ENCODE measurements around the gene ERICH3. TPM values are rescaled to one million over a fixed set of nuclear protein-coding genes. Genes with fewer than 3 reads are reported as not detected.
A peak's percentile ranks its signal among the peaks of the same experiment; 100 is the strongest.

Gene ERICH3
- polyA plus RNA-seq, 1 experiment = not detected

- no peaks in the 10 kb centered on the region for H3K27me3 ChIP-seq (ENCODE audit: control insufficient read depth, insufficient read depth, low read length)
- peak overlapping the region; percentile 43 for H3K27ac ChIP-seq (ENCODE audit: low read depth, low read length)
- H3K9me3 ChIP-seq (ENCODE audit: control insufficient read depth, insufficient read depth, low read length) = no peaks in the 10 kb centered on the region
- no peak overlapping the region for H3K4me3 ChIP-seq (ENCODE audit: low read depth, low read length)
- CTCF ChIA-PET = interaction anchor here (1.3 to 5.8 kb wide), 4 partner anchors 9 to 24 kb away, joined by 3 to 45 read pairs (median 20); partner anchors contain the start of genes CRYZ and TYW3
- no peak for TF ChIP-seq CTCF (IDR thresholded peaks at IDR 0.05; ENCODE audit: low read depth, low read length)
- no peak for DNase-seq (ENCODE audit: low read depth, low spot score)
- POLR2A ChIA-PET = no interaction called here
These were observed 41.6 kb upstream of the ERICH3 start for GRCh38 chr1:74715236-74715502.

GRCh38 chr1:74714429-74715235, 41.0 kb upstream of the ERICH3 start:
- no peak for TF ChIP-seq CTCF (IDR thresholded peaks at IDR 0.05; ENCODE audit: low read depth, low read length)
- DNase-seq (ENCODE audit: low read depth, low spot score) = peak; percentile 8
- Histone ChIP-seq H3K9me3 (ENCODE audit: control insufficient read depth, insufficient read depth, low read length) (no peaks in the 10 kb centered on the region), H3K4me3 (ENCODE audit: low read depth, low read length) (no peak overlapping the region), H3K27ac (ENCODE audit: low read depth, low read length) (peak overlapping the region; percentile 43), H3K27me3 (ENCODE audit: control insufficient read depth, insufficient read depth, low read length) (no peaks in the 10 kb centered on the region)
- POLR2A ChIA-PET = interaction anchor here (0.8 kb wide), 1 partner anchor 19 kb away, joined by 3 read pairs; the partner anchor contains the start of gene TYW3
- CTCF ChIA-PET = interaction anchor here (0.6 to 5.8 kb wide), 7 partner anchors 9 to 1026 kb away, joined by 3 to 45 read pairs (median 4); partner anchors contain the start of genes CRYZ and TYW3

GRCh38 chr1:74713849-74714248, 40.3 kb upstream of the ERICH3 start:
- H3K27ac ChIP-seq (ENCODE audit: low read depth, low read length) = no peak overlapping the region
- no peak for TF ChIP-seq CTCF (IDR thresholded peaks at IDR 0.05; ENCODE audit: low read depth, low read length)
- H3K4me3 ChIP-seq (ENCODE audit: low read depth, low read length) = no peak overlapping the region
- POLR2A ChIA-PET = no interaction called here
- H3K9me3 ChIP-seq (ENCODE audit: control insufficient read depth, insufficient read depth, low read length) = no peaks in the 10 kb centered on the region
- no peaks in the 10 kb centered on the region for H3K27me3 ChIP-seq (ENCODE audit: control insufficient read depth, insufficient read depth, low read length)
- no peak for DNase-seq (ENCODE audit: low read depth, low spot score)
- CTCF ChIA-PET = interaction anchor here (0.6 to 5.8 kb wide), 3 partner anchors 20 to 1025 kb away, joined by 4 to 45 read pairs (median 38); partner anchors contain the start of genes CRYZ and TYW3

- no peak overlapping the region for H3K27ac ChIP-seq (ENCODE audit: low read depth, low read length)
- H3K9me3 ChIP-seq (ENCODE audit: control insufficient read depth, insufficient read depth, low read length) = no peaks in the 10 kb centered on the region
- CTCF ChIA-PET = interaction anchor here (0.9 to 5.8 kb wide), 3 partner anchors 11 to 22 kb away, joined by 4 to 45 read pairs (median 38); partner anchors contain the start of genes CRYZ and TYW3
- H3K4me3 ChIP-seq (ENCODE audit: low read depth, low read length) = no peak overlapping the region
- DNase-seq (ENCODE audit: low read depth, low spot score) = no peak
- H3K27me3 ChIP-seq (ENCODE audit: control insufficient read depth, insufficient read depth, low read length) = no peaks in the 10 kb centered on the region
- TF ChIP-seq CTCF (IDR thresholded peaks at IDR 0.05; ENCODE audit: low read depth, low read length) = no peak
- POLR2A ChIA-PET = no interaction called here
These were observed 39.3 kb upstream of the ERICH3 start for GRCh38 chr1:74712881-74713280.

Data from AG04450 (cell line).